Loucy (cell line): ENCODE results near the gene NEIL3.

Source experiments
- CTCF ChIP-seq: fragments of 200-600 bp; sonication (generic); conservative IDR thresholded peaks from 2 replicates; pipeline ENCODE4 v1.5.1; 2014; ENCODE audit warnings: mild to moderate bottlenecking, antibody characterized with exemption, low read length
- EZH2phosphoT487 ChIP-seq: fragments of 200-600 bp; IDR thresholded peaks from 2 replicates; pipeline ENCODE4 v1.6.1; 2018; ENCODE audit warnings: antibody characterized with exemption, mild to moderate bottlenecking, moderate library complexity, borderline replicate concordance

GRCh38 chr4:177369372-177369771 lies 59.7 kb downstream of the NEIL3 start:
- TF ChIP-seq EZH2phosphoT487 (no peak), CTCF (no peak)
